ENCODE results near the gene USP50.
A peak's percentile ranks its signal among the peaks of the same experiment; 100 is the strongest.

The USP50 gene

DNA sequence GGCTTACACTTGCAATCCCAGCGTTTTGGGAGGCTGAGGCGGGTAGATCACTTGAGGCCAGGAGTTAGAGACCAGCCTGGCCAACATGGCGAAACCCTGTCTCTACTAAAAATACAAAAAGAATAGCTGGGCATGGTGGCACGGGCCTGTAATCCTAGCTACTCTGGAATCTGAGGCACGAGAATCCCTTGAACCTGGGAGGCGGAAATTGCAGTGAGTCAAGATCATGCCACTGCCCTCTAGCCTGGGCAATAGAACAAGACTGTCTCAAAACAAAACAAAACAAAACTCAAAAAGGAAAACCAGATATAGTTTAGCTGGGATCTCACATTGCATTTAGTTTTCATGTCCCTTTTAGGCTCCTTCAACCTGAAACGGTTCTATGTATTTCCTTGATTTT is 2.9 kb upstream of the USP50 start:
- Mint-ChIP-seq H3K27ac (no peak overlapping the region), H3K36me3 (ENCODE audit: low read depth) (peaks cover 6% of the 10 kb centered on the region), H3K4me1 (no peaks in the 10 kb centered on the region), H3K27me3 (ENCODE audit: low read depth) (peaks cover 10% of the 10 kb centered on the region), H3K4me3 (no peak overlapping the region), H3K9me3 (no peaks in the 10 kb centered on the region)
- TF ChIP-seq, protein P1, sequence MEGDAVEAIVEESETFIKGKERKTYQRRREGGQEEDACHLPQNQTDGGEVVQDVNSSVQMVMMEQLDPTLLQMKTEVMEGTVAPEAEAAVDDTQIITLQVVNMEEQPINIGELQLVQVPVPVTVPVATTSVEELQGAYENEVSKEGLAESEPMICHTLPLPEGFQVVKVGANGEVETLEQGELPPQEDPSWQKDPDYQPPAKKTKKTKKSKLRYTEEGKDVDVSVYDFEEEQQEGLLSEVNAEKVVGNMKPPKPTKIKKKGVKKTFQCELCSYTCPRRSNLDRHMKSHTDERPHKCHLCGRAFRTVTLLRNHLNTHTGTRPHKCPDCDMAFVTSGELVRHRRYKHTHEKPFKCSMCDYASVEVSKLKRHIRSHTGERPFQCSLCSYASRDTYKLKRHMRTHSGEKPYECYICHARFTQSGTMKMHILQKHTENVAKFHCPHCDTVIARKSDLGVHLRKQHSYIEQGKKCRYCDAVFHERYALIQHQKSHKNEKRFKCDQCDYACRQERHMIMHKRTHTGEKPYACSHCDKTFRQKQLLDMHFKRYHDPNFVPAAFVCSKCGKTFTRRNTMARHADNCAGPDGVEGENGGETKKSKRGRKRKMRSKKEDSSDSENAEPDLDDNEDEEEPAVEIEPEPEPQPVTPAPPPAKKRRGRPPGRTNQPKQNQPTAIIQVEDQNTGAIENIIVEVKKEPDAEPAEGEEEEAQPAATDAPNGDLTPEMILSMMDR (IDR thresholded peaks at IDR 0.05; ENCODE audit: unreplicated experiment in 3 of 3): no peak

DNA sequence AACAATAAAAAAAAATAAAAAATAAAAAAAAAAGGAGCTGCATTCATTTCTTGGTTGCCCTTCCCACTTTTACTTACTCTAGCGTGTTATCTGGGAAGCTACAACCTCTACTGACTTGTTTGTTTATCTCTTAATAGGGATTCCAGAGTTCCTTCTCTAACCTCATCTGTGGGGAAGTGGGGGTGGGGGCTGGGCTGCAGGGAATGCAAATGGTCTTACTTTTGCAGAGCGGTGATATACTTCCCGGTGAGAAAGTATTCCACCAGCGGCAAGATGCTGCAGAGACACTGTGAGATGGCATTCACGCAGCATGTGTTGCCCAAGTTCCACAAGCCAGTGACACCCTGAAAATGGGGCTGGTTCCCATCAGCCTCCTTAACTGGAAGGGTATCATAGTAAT is 2.1 kb downstream of the USP50 start:
- H3K36me3 Mint-ChIP-seq (ENCODE audit: low read depth): no peaks in the 10 kb centered on the region
- peaks cover 34% of the 10 kb centered on the region for H3K4me1 Mint-ChIP-seq
- TF ChIP-seq, protein P1 (IDR thresholded peaks at IDR 0.05; ENCODE audit: unreplicated experiment in 3 of 3): no peak
- peaks cover 12% of the 10 kb centered on the region for H3K27me3 Mint-ChIP-seq (ENCODE audit: low read depth)
- no peak overlapping the region for H3K4me3 Mint-ChIP-seq
- no peaks in the 10 kb centered on the region for H3K9me3 Mint-ChIP-seq
- H3K27ac Mint-ChIP-seq: no peak overlapping the region

DNA sequence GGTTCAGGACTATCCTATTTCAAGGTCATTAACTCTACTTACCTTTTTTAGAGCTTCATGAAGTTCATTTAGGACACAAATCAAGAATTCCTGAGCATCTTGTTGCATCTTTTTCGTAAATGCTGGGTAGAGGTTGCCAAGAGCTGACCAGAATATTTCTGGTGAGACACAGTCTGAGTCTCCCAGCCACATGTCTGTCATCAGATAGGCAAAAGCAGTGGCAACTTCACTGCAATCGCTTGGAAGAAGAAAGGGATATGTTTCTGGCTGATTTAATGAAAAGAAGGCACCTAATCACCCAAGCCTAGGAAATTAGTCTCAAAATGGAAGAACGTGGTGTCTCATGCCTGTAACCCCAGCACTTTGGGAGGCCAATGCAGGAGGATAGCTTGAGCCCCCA is 2.9 kb downstream of the USP50 start:
- no peaks in the 10 kb centered on the region for H3K9me3 Mint-ChIP-seq
- peaks cover 34% of the 10 kb centered on the region for H3K4me1 Mint-ChIP-seq
- no peak overlapping the region for H3K4me3 Mint-ChIP-seq
- H3K27me3 Mint-ChIP-seq (ENCODE audit: low read depth): peaks cover 12% of the 10 kb centered on the region
- no peaks in the 10 kb centered on the region for H3K36me3 Mint-ChIP-seq (ENCODE audit: low read depth)
- TF ChIP-seq, protein P1 (IDR thresholded peaks at IDR 0.05; ENCODE audit: unreplicated experiment in 3 of 3): no peak
- H3K27ac Mint-ChIP-seq: peak overlapping the region in 1 of 3 experiments; percentile 94

DNA sequence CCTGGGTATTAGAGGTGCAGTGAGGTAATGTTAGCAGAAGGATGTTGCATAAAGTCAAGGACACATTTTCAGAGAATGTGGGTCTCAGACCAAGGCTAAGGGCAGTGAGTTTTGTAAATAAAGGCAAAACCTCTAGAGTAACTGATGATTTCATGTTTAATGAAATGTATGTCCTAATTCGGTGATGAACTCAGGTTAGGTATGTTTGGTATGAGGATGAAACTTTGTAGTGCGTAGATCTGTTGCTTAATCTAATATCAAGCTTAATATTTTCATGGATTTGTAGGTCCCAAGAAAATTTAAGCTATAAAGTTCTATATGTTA is 3.6 kb downstream of the USP50 start:
- H3K27ac Mint-ChIP-seq: peak overlapping the region; percentile 85 to 94 (median 87)
- H3K36me3 Mint-ChIP-seq (ENCODE audit: low read depth): no peaks in the 10 kb centered on the region
- peaks cover 12% of the 10 kb centered on the region for H3K27me3 Mint-ChIP-seq (ENCODE audit: low read depth)
- TF ChIP-seq, protein P1 (IDR thresholded peaks at IDR 0.05; ENCODE audit: unreplicated experiment in 3 of 3): no peak
- no peak overlapping the region for H3K4me3 Mint-ChIP-seq
- H3K9me3 Mint-ChIP-seq: no peaks in the 10 kb centered on the region
- H3K4me1 Mint-ChIP-seq: peaks cover 34% of the 10 kb centered on the region

DNA sequence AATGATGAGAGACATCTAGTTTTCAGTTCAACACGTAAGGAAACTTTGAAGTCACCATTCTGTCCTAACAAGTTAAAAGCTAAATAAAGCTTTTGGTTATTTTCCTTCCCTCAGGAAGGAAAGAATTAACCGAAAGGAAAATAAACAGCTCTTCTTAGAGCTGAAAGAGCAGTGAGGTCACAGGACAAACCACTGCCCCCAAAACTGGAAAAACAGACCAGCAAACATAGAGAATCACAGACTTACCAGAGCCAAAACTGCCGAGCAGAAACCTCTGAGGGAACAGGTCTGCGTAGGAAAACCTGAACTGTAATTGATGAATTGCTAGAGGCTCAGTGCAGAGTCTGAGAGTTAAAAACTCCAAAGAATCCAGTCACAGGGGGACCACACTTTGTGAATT is 14.7 kb downstream of the USP50 start:
- no peaks in the 10 kb centered on the region for H3K27me3 Mint-ChIP-seq (ENCODE audit: low read depth)
- H3K36me3 Mint-ChIP-seq (ENCODE audit: low read depth): peaks cover 3% of the 10 kb centered on the region
- peak overlapping the region in 2 of 3 experiments; percentile 28 to 43 for H3K27ac Mint-ChIP-seq
- no peaks in the 10 kb centered on the region for H3K9me3 Mint-ChIP-seq
- H3K4me3 Mint-ChIP-seq: no peak overlapping the region
- H3K4me1 Mint-ChIP-seq: no peaks in the 10 kb centered on the region
- TF ChIP-seq, protein P1 (IDR thresholded peaks at IDR 0.05; ENCODE audit: unreplicated experiment in 3 of 3): no peak

DNA sequence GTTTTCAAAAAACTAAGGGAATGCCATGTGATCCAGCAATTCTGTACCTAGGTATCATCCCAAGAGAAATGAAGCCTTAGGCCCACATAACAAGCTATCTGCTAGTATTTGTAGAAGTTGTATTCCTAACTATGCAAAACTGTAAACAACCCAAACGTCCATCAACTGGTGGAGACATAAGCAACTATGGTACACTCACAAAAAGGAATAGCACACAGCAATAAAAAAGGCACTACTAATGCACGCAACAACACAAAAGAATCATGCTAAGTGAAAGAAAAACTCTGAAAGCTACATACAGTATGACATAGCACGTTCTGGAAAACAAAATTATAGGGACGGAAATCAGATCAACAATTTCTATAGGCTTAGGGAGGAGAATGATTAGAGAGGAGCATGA is 15.3 kb downstream of the USP50 start:
- no peaks in the 10 kb centered on the region for H3K9me3 Mint-ChIP-seq
- H3K36me3 Mint-ChIP-seq (ENCODE audit: low read depth): peaks cover 3% of the 10 kb centered on the region
- H3K27me3 Mint-ChIP-seq (ENCODE audit: low read depth): no peaks in the 10 kb centered on the region
- no peak overlapping the region for H3K4me3 Mint-ChIP-seq
- no peak overlapping the region for H3K27ac Mint-ChIP-seq
- H3K4me1 Mint-ChIP-seq: no peaks in the 10 kb centered on the region
- TF ChIP-seq, protein P1 (IDR thresholded peaks at IDR 0.05; ENCODE audit: unreplicated experiment in 3 of 3): no peak
